HepG2 (cell line): Measurements from ENCODE around the gene CMTR2. TPM values are rescaled to one million over a fixed set of nuclear protein-coding genes. Genes with fewer than 3 reads are reported as not detected.

ENCODE experiments used
- ATAC-seq: fragments of 200-7000 bp; cut with Tn5 transposase; 3 replicates; pipeline ENCODE4 v1.9.1; 2020; ENCODE audit warnings: mild to moderate bottlenecking, moderate library complexity
- Bru-seq: library from RNA; stranded (reverse); fragments of 400-500 nt; gene quantifications from one replicate; lab custom pipeline; 2021; lab: Mats Ljungman, UMichigan
- BruChase-seq, 2 experiments: library from RNA; stranded (reverse); fragments of 400-500 nt; gene quantifications; one replicate each; lab custom pipeline; 2021; lab: Mats Ljungman, UMichigan
- BruUV-seq: library from RNA; stranded (reverse); fragments of 400-500 nt; replicated peaks from 2 replicates; lab custom pipeline; 2021; lab: Mats Ljungman, UMichigan
- CTCF ChIA-PET: fragments of 300-600 bp; formaldehyde crosslinking; extraction: SDS; loops from one replicate; lab custom pipeline; 2021; ENCODE audit warnings: low total read pairs, inconsistent platforms, low intra/inter-chr PET ratio; lab: Yijun Ruan, JAX
- POLR2A ChIA-PET: fragments of 350-600 bp; sonication (Branson Sonifier 250); formaldehyde crosslinking; loops from one replicate; lab custom pipeline; 2020; ENCODE audit warnings: antibody characterized with exemption, inconsistent platforms; lab: Yijun Ruan, JAX
- DNase-seq: peaks from one replicate; pipeline ENCODE4 v3.0.0-alpha.2; 2015; ENCODE audit warnings: low spot score
- FAIRE-seq: peaks from 3 replicates; lab custom pipeline; 2011; peaks lifted over from hg19 to GRCh38; lab: Jason Lieb, UNC
- H2AFZ ChIP-seq: one replicate; pipeline ENCODE4 v1.6.1; 2011; ENCODE audit warnings: low read length, inconsistent platforms
- H3K27ac ChIP-seq: fragments of 300-600 bp; 3 replicates; pipeline ENCODE4 v1.8.0; 2011; ENCODE audit warnings: mixed run types, mild to moderate bottlenecking, mixed read lengths, low read length, inconsistent platforms; ENCODE audit not compliant: insufficient read depth; ENCODE audit errors: extremely low read length
- H3K27me3 ChIP-seq, 2 experiments: fragments of 200-600 bp in 1 of 2; 2 replicates in 1 of 2; 3 replicates in 1 of 2; pipeline versions ENCODE4 v1.6.0 to v1.8.0; 2011; ENCODE audit warnings: low read length in 2 of 2, mild to moderate bottlenecking in 2 of 2, moderate library complexity in 2 of 2, inconsistent platforms in 1 of 2; ENCODE audit not compliant: insufficient read depth in 2 of 2, control insufficient read depth in 1 of 2
- H3K36me3 ChIP-seq, 2 experiments: fragments of 200-600 bp in 1 of 2; replicated peaks in 1 of 2; 2 replicates in 1 of 2; 3 replicates in 1 of 2; pipeline versions ENCODE4 v1.5.1 to v1.8.0; 2011; ENCODE audit warnings: low read length in 2 of 2, inconsistent platforms in 1 of 2; ENCODE audit not compliant: insufficient read depth in 2 of 2, control insufficient read depth in 1 of 2
- H3K4me1 ChIP-seq: 2 replicates; pipeline ENCODE4 v1.5.1; 2012; ENCODE audit warnings: low read length, inconsistent platforms; ENCODE audit not compliant: insufficient read depth
- H3K4me2 ChIP-seq: 2 replicates; pipeline ENCODE4 v1.6.0; 2011; ENCODE audit warnings: low read depth, low read length, inconsistent platforms
- H3K4me3 ChIP-seq, 3 experiments: fragments of 200-600 bp in 1 of 3; sonication (generic), shearing (Covaris generic) in 1 of 3; replicated peaks in 1 of 3; 2 replicates each; pipeline ENCODE4 v1.5.1; 2011 to 2016; ENCODE audit warnings: low read length in 3 of 3, inconsistent platforms in 2 of 3, low read depth in 2 of 3, mild to moderate bottlenecking in 2 of 3, control low read depth in 1 of 3, mixed read lengths in 1 of 3; ENCODE audit not compliant: insufficient read depth in 1 of 3
- H3K79me2 ChIP-seq: one replicate; pipeline ENCODE4 v1.6.1; 2011; ENCODE audit warnings: low read length, inconsistent platforms; ENCODE audit not compliant: insufficient read depth
- H3K9ac ChIP-seq: 2 replicates; pipeline ENCODE4 v1.6.0; 2011; ENCODE audit warnings: mild to moderate bottlenecking, low read depth, low read length, inconsistent platforms; ENCODE audit not compliant: insufficient read depth
- H3K9me3 ChIP-seq: 2 replicates; pipeline ENCODE4 v1.5.1; 2012; ENCODE audit warnings: mild to moderate bottlenecking, low read length
- H4K20me1 ChIP-seq: 2 replicates; pipeline ENCODE4 v1.6.0; 2011; ENCODE audit warnings: inconsistent platforms, mild to moderate bottlenecking, low read length, moderate library complexity; ENCODE audit not compliant: insufficient read depth
- ATF2 ChIP-seq: sonication (generic); formaldehyde crosslinking; IDR thresholded peaks from 2 replicates; pipeline ENCODE4 v1.4.0; 2020; ENCODE audit warnings: missing genetic modification reagents
- KIAA2018 ChIP-seq: sonication (generic); formaldehyde crosslinking; IDR thresholded peaks from 2 replicates; pipeline ENCODE4 v1.5.0; 2020; ENCODE audit warnings: mild to moderate bottlenecking, missing genetic modification reagents, borderline replicate concordance
- MTA3 ChIP-seq: sonication (generic); formaldehyde crosslinking; IDR thresholded peaks from 2 replicates; pipeline ENCODE4 v1.4.0; 2020; ENCODE audit warnings: missing genetic modification reagents
- SRY ChIP-seq: sonication (generic); formaldehyde crosslinking; IDR thresholded peaks from 2 replicates; pipeline ENCODE4 v1.8.0; 2022; ENCODE audit warnings: mild to moderate bottlenecking, missing genetic modification reagents
- ZNF576 ChIP-seq: sonication (generic); formaldehyde crosslinking; IDR thresholded peaks from 2 replicates; pipeline ENCODE4 v1.4.0; 2020; ENCODE audit warnings: mild to moderate bottlenecking, missing genetic modification reagents
- ZNF652 ChIP-seq: IDR thresholded peaks from 2 replicates; pipeline ENCODE4 v1.6.1; 2016; ENCODE audit warnings: low read depth, borderline replicate concordance
- WGBS: methylation state at CpG from one replicate; pipeline ENCODE4 v1.1.6; 2017; ENCODE audit warnings: low lambda C conversion rate; 5-methylcytosine and 5-hydroxymethylcytosine counted together
- in situ Hi-C: cut with HindIII; loops from 2 replicates; pipeline ENCODE4 v1.10.0; 2017; ENCODE audit warnings: low pct_unique_long_range_greater_than_20kb; ENCODE audit not compliant: extremely low pct_ligation_motif_present
- intact Hi-C: fragments of 100-400 bp; cut with micrococcal nuclease; formaldehyde crosslinking; loops from one replicate; pipeline ENCODE4 v1.10.0; 2022; ENCODE audit not compliant: unreplicated experiment
- long read RNA-seq, 2 experiments: library from RNA in 1 of 2; library from polyadenylated mRNA in 1 of 2; stranded (forward) in 1 of 2; unstranded in 1 of 2; transcript quantifications; one replicate each; pipeline ENCODE4 v2.0.0, GENCODE V29; 2019 to 2022
- polyA minus RNA-seq, 3 experiments: library from RNA; depleted of rRNA, polyadenylated mRNA; stranded (reverse); fragments of >200 nt; gene quantifications; 2 replicates each; pipeline ENCODE4 v1.2.3, GENCODE V29; 2011; ENCODE audit warnings: low replicate concordance in 1 of 3
- polyA plus RNA-seq, 8 experiments: library from polyadenylated mRNA; depleted of rRNA in 3 of 8; stranded (reverse) in 7 of 8; unstranded in 1 of 8; fragments of >200 nt; fragmentation: Illumina TruSeq in 4 of 8; extraction: Trizol in 4 of 8; gene quantifications; 2 replicates each; pipeline versions ENCODE4 v1.2.1 to v1.2.3, GENCODE V29; 2011 to 2016; ENCODE audit warnings: low read depth in 4 of 8, missing spikeins in 1 of 8, mixed read lengths in 1 of 8; ENCODE audit not compliant: insufficient read depth in 1 of 8
- total RNA-seq, 5 experiments: library from RNA; depleted of rRNA; stranded (reverse); fragments of >200 nt; fragmentation: Illumina TruSeq; extraction: Trizol; gene quantifications; 2 replicates each; pipeline ENCODE4 v1.2.3, GENCODE V29; 2016; ENCODE audit warnings: low read depth in 1 of 5

Gene CMTR2
- total RNA-seq (2016; rRNA removed; fragmentation: Illumina TruSeq; extraction: Trizol) (19.9 and 25.1 TPM in 2 replicates), polyA plus RNA-seq (2011; rRNA removed) (12.4 and 15.0 TPM in 2 replicates), polyA minus RNA-seq (2011; rRNA and poly(A)+ RNA removed; ENCODE audit: low replicate concordance) (8.1 and 10.7 TPM in 2 replicates), Bru-seq, nascent RNA (percentile 90 among the genes with signal in this experiment), BruChase-seq, experiment 1, labeled RNA remaining after a 6-hour chase (percentile 92 among the genes with signal in this experiment), BruChase-seq, experiment 2, labeled RNA remaining after a 2-hour chase (percentile 95 among the genes with signal in this experiment)
- 2.6 TPM in 2 replicates for total RNA-seq (2016; cell fraction: cytosol; rRNA removed; fragmentation: Illumina TruSeq; extraction: Trizol; ENCODE audit: low read depth)
- total RNA-seq (2016; cell fraction: insoluble cytoplasmic fraction; rRNA removed; fragmentation: Illumina TruSeq; extraction: Trizol): 16.1 and 24.0 TPM in 2 replicates
- 7.2 and 8.3 TPM in 2 replicates for total RNA-seq (2016; cell fraction: membrane; rRNA removed; fragmentation: Illumina TruSeq; extraction: Trizol)
- total RNA-seq (2016; cell fraction: nucleus; rRNA removed; fragmentation: Illumina TruSeq; extraction: Trizol): 15.5 and 15.6 TPM in 2 replicates
- 4.9 and 7.1 TPM in 2 replicates for polyA plus RNA-seq (2011; cell fraction: cytosol; rRNA removed)
- polyA plus RNA-seq (2011; cell fraction: nucleus; rRNA removed): 9.8 and 15.1 TPM in 2 replicates
- 7.0 and 7.3 TPM in 2 replicates for polyA plus RNA-seq (2012)
- polyA plus RNA-seq (2016; cell fraction: cytosol; fragmentation: Illumina TruSeq; extraction: Trizol; ENCODE audit: low read depth): 0.35 and 0.45 TPM in 2 replicates
- 12.2 and 13.1 TPM in 2 replicates for polyA plus RNA-seq (2016; cell fraction: insoluble cytoplasmic fraction; fragmentation: Illumina TruSeq; extraction: Trizol; ENCODE audit: low read depth)
- 1.3 and 1.7 TPM in 2 replicates for polyA plus RNA-seq (2016; cell fraction: membrane; fragmentation: Illumina TruSeq; extraction: Trizol; ENCODE audit: low read depth)
- 21.4 and 23.0 TPM in 2 replicates for polyA plus RNA-seq (2016; cell fraction: nucleus; fragmentation: Illumina TruSeq; extraction: Trizol; ENCODE audit: insufficient read depth, low read depth)
- polyA minus RNA-seq (2011; cell fraction: cytosol; rRNA and poly(A)+ RNA removed): 7.8 and 8.5 TPM in 2 replicates
- 25.1 and 34.1 TPM in 2 replicates for polyA minus RNA-seq (2011; cell fraction: nucleus; rRNA and poly(A)+ RNA removed)
- long read RNA-seq, experiment 1, full-length matches to known transcripts: 3 of 5 reads
- long read RNA-seq, experiment 1, partial matches to known transcripts: 1 of 5 reads
- long read RNA-seq, experiment 1, other reads (novel, unspliced or antisense): 1 of 5 reads
- long read RNA-seq, experiment 2, full-length matches to known transcripts: 2 of 14 reads
- long read RNA-seq, experiment 2, partial matches to known transcripts: 0 of 14 reads
- long read RNA-seq, experiment 2, other reads (novel, unspliced or antisense): 12 of 14 reads

GRCh38 chr16:71288890-71289731, at the start of gene CMTR2:
Gene CMTR2 (minus strand): TSS chr16:71289402. CDS start chr16:71285920, 3,482 bp downstream.
- intact Hi-C loops: no loop called here
- 2% methylated on average over 41 of the region's 60 CpGs for WGBS
- ATAC-seq: peak; percentile 97
- peak within 1 kb of the TSS; percentile 75 for H3K9ac ChIP-seq
- FAIRE-seq: peak; percentile 34
- peak within 1 kb of the TSS; percentile 73 to 77 (median 77) for H3K4me3 ChIP-seq
- peaks cover 7% of the 10 kb centered on the region for H3K79me2 ChIP-seq
- peak within 1 kb of the TSS; percentile 75 for H3K27ac ChIP-seq
- in situ Hi-C loops: no loop called here
- H3K9me3 ChIP-seq: no peaks in the 10 kb centered on the region; the same call in 1 of the 2 replicates
- H3K4me1 ChIP-seq: peaks cover 21% of the 10 kb centered on the region
- H2AFZ ChIP-seq: no peak within 1 kb of the TSS
- CTCF ChIA-PET: no interaction called here
- no peaks in the 10 kb centered on the region for H4K20me1 ChIP-seq
- peak; percentile 97 for DNase-seq
- BruUV-seq: no TSS peak
- peak within 1 kb of the TSS; percentile 80 for H3K4me2 ChIP-seq
- no peaks in the 10 kb centered on the region; a peak in 1 of 5 replicates for H3K27me3 ChIP-seq
- H3K36me3 ChIP-seq: peaks cover 3 to 22% of the 10 kb centered on the region in 2 experiments
- POLR2A ChIA-PET: interaction anchor here (0.6 to 1.1 kb wide), 4 partner anchors 10 to 518 kb away, joined by 3 to 6 read pairs (median 4); partner anchors contain the start of gene ZNF23
- TF ChIP-seq ZNF576 (CRISPR knock-in tag) (peak; percentile 94), MTA3 (CRISPR knock-in tag) (no peak), ZNF652 (CRISPR knock-in tag) (no peak; the same call in 1 of the 2 replicates), SRY (no peak; the same call in 1 of the 2 replicates), ATF2 (peak; percentile 65), KIAA2018 (CRISPR knock-in tag) (peak; percentile 90; the same call in 1 of the 2 replicates)
